Calu3 (cell line): Measurements from ENCODE around the gene PUS1. TPM values are rescaled to one million over a fixed set of nuclear protein-coding genes. Genes with fewer than 3 reads are reported as not detected.

Experiments used
- BruUV-seq: library from RNA; stranded (reverse); fragments of 400-500 nt; replicated peaks from 2 replicates; lab custom pipeline; 2021; lab: Mats Ljungman, UMichigan
- CTCF ChIA-PET: fragments of 300-600 bp; sonication (Branson Sonifier 250); formaldehyde crosslinking; loops from one replicate; lab custom pipeline; 2022; ENCODE audit warnings: antibody characterized with exemption; lab: Charles Lee
- DNase-seq: peaks from one replicate; pipeline ENCODE4 v3.0.0; 2022
- H3K27ac Mint-ChIP-seq: one replicate; pipeline ENCODE4 v1.8.0; 2022; ENCODE audit warnings: mixed read lengths; ENCODE audit not compliant: unreplicated experiment
- H3K27me3 Mint-ChIP-seq: one replicate; pipeline ENCODE4 v1.8.0; 2022; ENCODE audit warnings: mixed read lengths; ENCODE audit not compliant: unreplicated experiment
- H3K36me3 Mint-ChIP-seq: one replicate; pipeline ENCODE4 v1.8.0; 2022; ENCODE audit warnings: mild to moderate bottlenecking, moderate library complexity, mixed read lengths; ENCODE audit not compliant: insufficient read depth, unreplicated experiment
- H3K4me1 Mint-ChIP-seq: one replicate; pipeline ENCODE4 v1.8.0; 2022; ENCODE audit warnings: mild to moderate bottlenecking, low read depth, mixed read lengths; ENCODE audit not compliant: unreplicated experiment
- H3K4me3 Mint-ChIP-seq: one replicate; pipeline ENCODE4 v1.8.0; 2022; ENCODE audit warnings: mild to moderate bottlenecking, low read depth, moderate library complexity, mixed read lengths; ENCODE audit not compliant: unreplicated experiment
- H3K9me3 Mint-ChIP-seq: one replicate; pipeline ENCODE4 v1.8.0; 2022; ENCODE audit warnings: low read depth, mixed read lengths; ENCODE audit not compliant: unreplicated experiment
- intact Hi-C: fragments of 100-400 bp; cut with micrococcal nuclease; formaldehyde crosslinking; loops from one replicate; pipeline ENCODE4 v1.10.0; 2022; ENCODE audit not compliant: unreplicated experiment
- total RNA-seq: library from RNA; stranded (reverse); gene quantifications from 2 replicates; pipeline ENCODE4 v1.2.3, GENCODE V29; 2022
- TF ChIP-seq, protein P1 (sequence below): fragments of 200-600 bp; IDR thresholded peaks from one replicate; pipeline ENCODE4 v1.8.0; 2022; ENCODE audit warnings: antibody characterized with exemption; ENCODE audit not compliant: unreplicated experiment

The PUS1 gene
- total RNA-seq, 1 experiment from 2014 or later = 81.3 TPM

DNA sequence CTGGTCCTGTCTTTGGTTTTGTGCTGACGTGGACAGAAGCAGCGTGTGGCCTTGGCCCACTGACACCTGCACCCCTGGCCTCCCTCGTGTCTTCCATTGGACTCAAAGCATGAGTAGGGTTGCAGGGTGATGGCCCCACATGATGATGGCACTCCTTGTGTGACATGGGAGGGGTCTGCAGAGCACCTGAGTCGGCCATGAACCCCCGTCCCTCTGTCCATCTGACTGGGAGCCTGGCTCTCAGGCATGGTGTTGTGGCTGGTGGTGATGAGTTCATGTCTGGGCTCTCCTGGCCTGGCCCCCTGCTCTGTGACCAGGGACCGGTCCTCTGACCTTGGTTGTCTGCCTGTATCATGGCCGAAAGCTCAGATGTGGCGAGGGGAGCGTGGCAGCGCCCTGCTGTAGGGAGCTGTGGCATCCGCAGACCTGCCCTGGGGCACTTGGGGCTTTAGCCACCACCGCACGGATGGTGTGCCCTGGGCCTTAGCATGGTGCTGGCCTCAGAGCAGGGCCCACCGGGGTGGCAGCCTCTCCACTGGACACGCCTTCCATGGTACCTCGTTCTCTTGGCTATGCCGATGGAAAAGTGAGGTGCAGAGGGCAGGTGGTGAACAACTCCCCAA lies 17.9 kb upstream of the PUS1 start:
- peaks cover 16% of the 10 kb centered on the region for H3K4me1 Mint-ChIP-seq
- no peak for DNase-seq
- TF ChIP-seq, protein P1, sequence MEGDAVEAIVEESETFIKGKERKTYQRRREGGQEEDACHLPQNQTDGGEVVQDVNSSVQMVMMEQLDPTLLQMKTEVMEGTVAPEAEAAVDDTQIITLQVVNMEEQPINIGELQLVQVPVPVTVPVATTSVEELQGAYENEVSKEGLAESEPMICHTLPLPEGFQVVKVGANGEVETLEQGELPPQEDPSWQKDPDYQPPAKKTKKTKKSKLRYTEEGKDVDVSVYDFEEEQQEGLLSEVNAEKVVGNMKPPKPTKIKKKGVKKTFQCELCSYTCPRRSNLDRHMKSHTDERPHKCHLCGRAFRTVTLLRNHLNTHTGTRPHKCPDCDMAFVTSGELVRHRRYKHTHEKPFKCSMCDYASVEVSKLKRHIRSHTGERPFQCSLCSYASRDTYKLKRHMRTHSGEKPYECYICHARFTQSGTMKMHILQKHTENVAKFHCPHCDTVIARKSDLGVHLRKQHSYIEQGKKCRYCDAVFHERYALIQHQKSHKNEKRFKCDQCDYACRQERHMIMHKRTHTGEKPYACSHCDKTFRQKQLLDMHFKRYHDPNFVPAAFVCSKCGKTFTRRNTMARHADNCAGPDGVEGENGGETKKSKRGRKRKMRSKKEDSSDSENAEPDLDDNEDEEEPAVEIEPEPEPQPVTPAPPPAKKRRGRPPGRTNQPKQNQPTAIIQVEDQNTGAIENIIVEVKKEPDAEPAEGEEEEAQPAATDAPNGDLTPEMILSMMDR = no peak
- no peaks in the 10 kb centered on the region for H3K9me3 Mint-ChIP-seq
- H3K27ac Mint-ChIP-seq = no peak overlapping the region
- no peak overlapping the region for H3K4me3 Mint-ChIP-seq
- H3K36me3 Mint-ChIP-seq = peaks cover 42% of the 10 kb centered on the region
- no TSS peak for BruUV-seq
- H3K27me3 Mint-ChIP-seq = no peaks in the 10 kb centered on the region
- CTCF ChIA-PET = no interaction called here
- intact Hi-C loops = no loop called here

DNA sequence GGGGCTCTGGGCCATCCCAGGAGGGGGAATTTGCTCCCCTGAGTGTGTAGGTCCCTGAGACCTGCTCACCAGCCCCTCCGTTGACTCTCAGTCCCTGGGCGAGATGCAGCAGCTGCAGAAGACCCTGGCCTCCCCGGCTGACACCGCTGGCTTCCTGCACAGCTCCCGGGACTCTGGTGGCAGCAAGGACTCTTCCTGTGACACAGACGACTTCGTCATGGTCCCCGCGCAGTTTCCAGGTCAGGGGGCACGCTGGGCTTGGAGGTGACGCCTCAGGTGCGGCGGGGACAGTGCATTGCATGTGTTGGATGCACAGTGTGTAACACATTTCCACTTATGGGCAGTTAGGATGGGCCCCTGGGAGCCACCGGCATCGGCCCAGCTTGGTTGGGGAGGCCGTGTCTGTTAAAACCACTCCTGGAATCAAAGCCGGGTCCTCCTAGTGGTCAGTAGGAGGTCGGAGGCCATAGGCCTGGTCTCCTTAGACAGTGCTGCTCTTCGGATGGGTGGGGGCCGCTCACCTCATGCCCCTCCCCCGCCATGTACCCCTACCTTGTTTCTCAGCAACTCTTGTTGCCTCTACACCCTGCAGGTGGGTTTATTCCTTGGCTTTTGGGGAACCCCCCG lies 17.1 kb upstream of the PUS1 start:
- Mint-ChIP-seq H3K4me1 (peaks cover 16% of the 10 kb centered on the region), H3K36me3 (peaks cover 48% of the 10 kb centered on the region), H3K4me3 (no peak overlapping the region), H3K27ac (no peak overlapping the region), H3K27me3 (no peaks in the 10 kb centered on the region), H3K9me3 (no peaks in the 10 kb centered on the region)
- DNase-seq = no peak
- BruUV-seq = no TSS peak
- TF ChIP-seq, protein P1 = no peak
- intact Hi-C loops = no loop called here
- CTCF ChIA-PET = interaction anchor here (0.6 to 1.6 kb wide), 5 partner anchors 12 to 81 kb away, joined by 3 to 8 read pairs (median 3); no protein-coding TSS in a partner anchor

DNA sequence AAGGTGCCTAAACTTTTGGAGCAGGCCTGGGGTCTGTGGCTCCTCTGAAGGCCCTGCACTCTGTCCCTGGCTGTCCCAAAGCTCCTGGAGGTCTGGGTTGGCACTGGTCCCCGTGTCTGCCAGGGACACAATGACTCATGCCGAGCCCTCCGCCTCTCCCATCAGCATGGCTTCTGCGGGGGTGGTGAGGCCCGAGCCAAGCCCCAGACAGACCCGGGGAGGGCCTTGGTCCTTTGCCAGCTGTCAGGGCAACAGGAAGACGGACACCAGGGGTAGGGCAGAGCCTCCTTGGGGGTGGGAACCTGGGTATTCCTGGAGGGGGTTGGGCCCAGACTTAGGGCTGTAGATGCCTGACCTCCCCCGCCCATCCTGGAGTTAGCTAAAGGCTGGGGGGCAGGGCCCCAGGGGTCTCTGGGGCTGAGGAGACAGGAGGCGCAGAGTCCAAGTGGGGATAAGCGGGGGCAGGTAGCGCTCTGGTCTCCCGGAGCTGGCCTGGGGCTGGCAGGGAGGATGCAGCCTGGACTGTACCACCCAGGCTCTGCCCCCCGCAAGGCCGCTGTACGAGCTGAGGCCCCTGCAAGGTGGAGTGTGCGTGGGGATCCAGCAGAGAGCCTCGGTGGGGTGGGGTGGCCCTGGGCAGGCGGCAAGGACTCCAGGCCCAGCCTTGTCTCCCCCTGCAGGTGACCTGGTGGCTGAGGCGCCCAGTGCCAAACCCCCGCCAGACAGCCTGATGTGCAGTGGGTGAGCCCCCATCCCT lies 16.4 kb upstream of the PUS1 start:
- no peak overlapping the region for H3K27ac Mint-ChIP-seq

DNA sequence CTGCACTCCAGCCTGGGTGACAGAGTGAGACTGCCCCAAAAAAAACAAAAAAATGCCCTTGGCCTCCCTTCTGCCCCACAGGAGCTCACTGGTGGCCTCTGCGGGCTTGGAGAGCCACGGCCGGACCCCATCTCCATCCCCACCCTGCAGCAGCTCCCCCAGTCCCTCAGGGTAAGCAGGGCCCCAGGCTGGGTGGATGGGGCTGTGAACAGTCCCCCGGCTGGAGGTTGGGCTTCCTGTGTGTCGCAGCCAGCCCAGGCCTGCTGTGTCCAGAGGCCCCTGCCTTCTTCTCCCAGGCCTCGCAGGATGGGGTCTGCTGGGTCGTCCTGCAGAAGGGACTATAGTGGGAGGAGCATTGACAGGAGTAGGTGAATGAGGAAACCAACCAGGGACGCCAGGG lies 15.4 kb upstream of the PUS1 start:
- intact Hi-C loops = no loop called here
- CTCF ChIA-PET = interaction anchor here (0.7 to 1.6 kb wide), 2 partner anchors 62 to 127 kb away, joined by 3 to 8 read pairs; no protein-coding TSS in a partner anchor
- BruUV-seq = no TSS peak
- H3K27me3 Mint-ChIP-seq = no peaks in the 10 kb centered on the region
- H3K36me3 Mint-ChIP-seq = peaks cover 44% of the 10 kb centered on the region
- H3K9me3 Mint-ChIP-seq = no peaks in the 10 kb centered on the region
- H3K27ac Mint-ChIP-seq = no peak overlapping the region
- no peak for DNase-seq
- TF ChIP-seq, protein P1 = no peak
- H3K4me1 Mint-ChIP-seq = peaks cover 16% of the 10 kb centered on the region
- no peak overlapping the region for H3K4me3 Mint-ChIP-seq

More for the DNA sequence above, 16.4 kb upstream of the PUS1 start:
- H3K9me3 Mint-ChIP-seq = no peaks in the 10 kb centered on the region
- H3K27me3 Mint-ChIP-seq = no peaks in the 10 kb centered on the region
- peaks cover 16% of the 10 kb centered on the region for H3K4me1 Mint-ChIP-seq
- no TSS peak for BruUV-seq
- H3K4me3 Mint-ChIP-seq = no peak overlapping the region
- intact Hi-C loops = no loop called here
- TF ChIP-seq, protein P1 = peak; percentile 37
- H3K36me3 Mint-ChIP-seq = peaks cover 45% of the 10 kb centered on the region
- CTCF ChIA-PET = interaction anchor here (0.6 to 1.6 kb wide), 6 partner anchors 13 to 128 kb away, joined by 3 to 8 read pairs (median 3); no protein-coding TSS in a partner anchor
- peak; percentile 98 for DNase-seq
